SK-MEL-5 (cell line): ENCODE measurements around the gene HOXC4. TPM values are rescaled to one million over a fixed set of nuclear protein-coding genes. Genes with fewer than 3 reads are reported as not detected.

ENCODE experiments used
- DNase-seq: peaks from one replicate; pipeline ENCODE4 v3.0.0-alpha.2; 2016; ENCODE audit warnings: low read depth, low spot score
- in situ Hi-C: cut with HindIII; loops from 2 replicates; pipeline ENCODE4 v1.10.0; 2016; ENCODE audit warnings: low sequenced_read_pairs, high pct_unique_total_duplicates, low pct_unique_long_range_greater_than_20kb
- polyA plus RNA-seq, 2 experiments: library from polyadenylated mRNA; depleted of rRNA; stranded (reverse); fragments of >200 nt; gene quantifications; 2 replicates each; pipeline ENCODE4 v1.2.3, GENCODE V29; 2015
- total RNA-seq: library from RNA; depleted of rRNA; stranded (reverse); fragments of >200 nt; shearing (Covaris generic); gene quantifications from 2 replicates; pipeline ENCODE4 v1.2.3, GENCODE V29; 2014; rRNA removed

The HOXC4 gene
- 2.2 and 2.4 TPM in 2 replicates for total RNA-seq
- 5.9 and 8.1 TPM in 2 replicates for polyA plus RNA-seq (2015; cell fraction: cytosol; rRNA removed)
- polyA plus RNA-seq (2015; cell fraction: nucleus; rRNA removed): 4.2 and 10.2 TPM in 2 replicates

- in situ Hi-C loops: no loop called here
- DNase-seq: peak; percentile 60
Observed at GRCh38 chr12:54053751-54054741, at the start of gene HOXC4. TSS of gene HOXC4 (plus strand) at chr12:54053835. CDS start at chr12:54053923, 88 bp downstream.

- DNase-seq: no peak
- in situ Hi-C loops: no loop called here
Observed at GRCh38 chr12:54004063-54004840, 49.4 kb upstream of the HOXC4 start.

- in situ Hi-C loops: no loop called here
- DNase-seq: peak; percentile 70
Observed at GRCh38 chr12:54004841-54005530, 48.6 kb upstream of the HOXC4 start.

- in situ Hi-C loops: no loop called here
- DNase-seq: no peak
Observed at GRCh38 chr12:54005531-54005852, 48.1 kb upstream of the HOXC4 start.

- in situ Hi-C loops: no loop called here
- peak; percentile 91 for DNase-seq
Observed at GRCh38 chr12:54005853-54006558, 47.6 kb upstream of the HOXC4 start.

- in situ Hi-C loops: no loop called here
- DNase-seq: no peak
Observed at GRCh38 chr12:54006559-54007220, 46.9 kb upstream of the HOXC4 start.

- no peak for DNase-seq
- in situ Hi-C loops: no loop called here
Observed at GRCh38 chr12:54007538-54008259, 45.9 kb upstream of the HOXC4 start.

GRCh38 chr12:54008260-54008552, 45.4 kb upstream of the HOXC4 start:
- in situ Hi-C loops: no loop called here
- DNase-seq: no peak

- in situ Hi-C loops: no loop called here
- DNase-seq: no peak
Observed at GRCh38 chr12:54009171-54010052, 44.2 kb upstream of the HOXC4 start.

- DNase-seq: no peak
- in situ Hi-C loops: no loop called here
Observed at GRCh38 chr12:54010053-54010971, 43.3 kb upstream of the HOXC4 start.

GRCh38 chr12:54010972-54011664, 42.5 kb upstream of the HOXC4 start:
- no peak for DNase-seq
- in situ Hi-C loops: no loop called here

- no peak for DNase-seq
- in situ Hi-C loops: no loop called here
Observed at GRCh38 chr12:54011665-54012532, 41.7 kb upstream of the HOXC4 start.

- in situ Hi-C loops: no loop called here
- no peak for DNase-seq
Observed at GRCh38 chr12:54012631-54013409, 40.8 kb upstream of the HOXC4 start.
